Caco-2 (cell line): Measurements from ENCODE around the gene CRADD. TPM values are rescaled to one million over a fixed set of nuclear protein-coding genes. Genes with fewer than 3 reads are reported as not detected.

ENCODE experiments used
- BruUV-seq: library from RNA; stranded (reverse); fragments of 400-500 nt; replicated peaks from 2 replicates; lab custom pipeline; 2021; lab: Mats Ljungman, UMichigan
- CTCF ChIA-PET: fragments of 300-600 bp; sonication (Branson Sonifier 250); formaldehyde crosslinking; loops from one replicate; lab custom pipeline; 2022; ENCODE audit warnings: antibody characterized with exemption; lab: Charles Lee
- POLR2A ChIA-PET: fragments of 300-600 bp; sonication (Branson Sonifier 250); formaldehyde crosslinking; loops from one replicate; lab custom pipeline; 2022; ENCODE audit warnings: antibody characterized with exemption; lab: Charles Lee
- DNase-seq, 2 experiments: peaks; one replicate each; pipeline versions ENCODE4 v3.0.0 to v3.0.0-alpha.2; 2020 to 2022
- H3K27me3 ChIP-seq: replicated peaks from 2 replicates; pipeline ENCODE4 v1.6.0; 2011; ENCODE audit warnings: low read length; ENCODE audit not compliant: control insufficient read depth, insufficient read depth
- H3K36me3 ChIP-seq: 2 replicates; pipeline ENCODE4 v1.5.1; 2011; ENCODE audit warnings: low read length; ENCODE audit not compliant: control insufficient read depth, insufficient read depth
- H3K4me1 ChIP-seq: fragments of 250-450 bp; sonication (Bioruptor Pico); 2 replicates; pipeline ENCODE4 v1.5.1; 2020; ENCODE audit warnings: mild to moderate bottlenecking
- H3K4me3 ChIP-seq: 2 replicates; pipeline ENCODE4 v1.5.1; 2011; ENCODE audit warnings: low read depth, mild to moderate bottlenecking, control low read depth, low read length
- H3K9me3 ChIP-seq: fragments of 250-450 bp; sonication (Bioruptor Pico); 2 replicates; pipeline ENCODE4 v1.5.1; 2020; ENCODE audit warnings: mild to moderate bottlenecking, moderate library complexity
- H3K27ac Mint-ChIP-seq: one replicate; pipeline ENCODE4 v1.8.0; 2022; ENCODE audit warnings: mixed read lengths; ENCODE audit not compliant: unreplicated experiment
- H3K27me3 Mint-ChIP-seq: one replicate; pipeline ENCODE4 v1.8.0; 2022; ENCODE audit warnings: mixed read lengths; ENCODE audit not compliant: insufficient read depth, unreplicated experiment
- H3K36me3 Mint-ChIP-seq: one replicate; pipeline ENCODE4 v1.8.0; 2022; ENCODE audit warnings: mild to moderate bottlenecking, mixed read lengths; ENCODE audit not compliant: insufficient read depth, unreplicated experiment
- H3K4me1 Mint-ChIP-seq: one replicate; pipeline ENCODE4 v1.8.0; 2022; ENCODE audit warnings: low read depth, mixed read lengths; ENCODE audit not compliant: unreplicated experiment
- H3K4me3 Mint-ChIP-seq: one replicate; pipeline ENCODE4 v1.8.0; 2022; ENCODE audit warnings: mild to moderate bottlenecking, moderate library complexity, mixed read lengths; ENCODE audit not compliant: unreplicated experiment
- H3K9me3 Mint-ChIP-seq: one replicate; pipeline ENCODE4 v1.8.0; 2022; ENCODE audit warnings: mixed read lengths; ENCODE audit not compliant: unreplicated experiment
- intact Hi-C: fragments of 100-400 bp; cut with micrococcal nuclease; formaldehyde crosslinking; loops from one replicate; pipeline ENCODE4 v1.10.0; 2022; ENCODE audit not compliant: unreplicated experiment
- total RNA-seq: library from RNA; stranded (reverse); gene quantifications from 2 replicates; pipeline ENCODE4 v1.2.3, GENCODE V29; 2022
- TF ChIP-seq, protein P1 (sequence below), 2 experiments: fragments of 200-600 bp in 1 of 2; IDR thresholded peaks; 1 replicate in 1 of 2; 2 replicates in 1 of 2; pipeline versions ENCODE4 v1.5.1 to v1.8.0; 2011 to 2022; ENCODE audit warnings: antibody characterized with exemption in 1 of 2, control low read depth in 1 of 2, inconsistent platforms in 1 of 2, low read depth in 1 of 2, low read length in 1 of 2, mild to moderate bottlenecking in 1 of 2, moderate library complexity in 1 of 2; ENCODE audit not compliant: insufficient read depth in 1 of 2, severe bottlenecking in 1 of 2, unreplicated experiment in 1 of 2

The CRADD gene
- total RNA-seq, 1 experiment from 2014 or later = 29.2 TPM

DNA sequence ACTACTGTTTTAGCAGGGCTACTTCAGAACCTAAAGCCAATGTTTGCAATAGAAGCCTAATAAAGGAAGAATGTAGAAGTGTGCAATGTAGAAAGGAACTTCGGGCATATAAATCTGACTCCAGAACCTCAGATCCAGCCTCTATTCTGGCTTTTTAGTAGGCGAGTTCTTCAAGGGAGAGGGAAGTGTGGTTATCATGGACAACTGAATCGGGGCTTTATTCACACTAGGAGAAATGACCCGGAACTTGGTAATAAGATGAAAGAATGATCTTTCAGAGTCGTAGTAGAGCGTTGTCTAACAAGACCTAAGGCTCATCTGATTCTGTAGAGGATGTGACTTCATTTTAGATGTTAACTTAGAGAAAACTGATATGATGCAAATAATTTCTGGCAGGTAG is 72.9 kb downstream of the CRADD start:
- no peaks in the 10 kb centered on the region for H3K27me3 ChIP-seq
- TF ChIP-seq, protein P1, sequence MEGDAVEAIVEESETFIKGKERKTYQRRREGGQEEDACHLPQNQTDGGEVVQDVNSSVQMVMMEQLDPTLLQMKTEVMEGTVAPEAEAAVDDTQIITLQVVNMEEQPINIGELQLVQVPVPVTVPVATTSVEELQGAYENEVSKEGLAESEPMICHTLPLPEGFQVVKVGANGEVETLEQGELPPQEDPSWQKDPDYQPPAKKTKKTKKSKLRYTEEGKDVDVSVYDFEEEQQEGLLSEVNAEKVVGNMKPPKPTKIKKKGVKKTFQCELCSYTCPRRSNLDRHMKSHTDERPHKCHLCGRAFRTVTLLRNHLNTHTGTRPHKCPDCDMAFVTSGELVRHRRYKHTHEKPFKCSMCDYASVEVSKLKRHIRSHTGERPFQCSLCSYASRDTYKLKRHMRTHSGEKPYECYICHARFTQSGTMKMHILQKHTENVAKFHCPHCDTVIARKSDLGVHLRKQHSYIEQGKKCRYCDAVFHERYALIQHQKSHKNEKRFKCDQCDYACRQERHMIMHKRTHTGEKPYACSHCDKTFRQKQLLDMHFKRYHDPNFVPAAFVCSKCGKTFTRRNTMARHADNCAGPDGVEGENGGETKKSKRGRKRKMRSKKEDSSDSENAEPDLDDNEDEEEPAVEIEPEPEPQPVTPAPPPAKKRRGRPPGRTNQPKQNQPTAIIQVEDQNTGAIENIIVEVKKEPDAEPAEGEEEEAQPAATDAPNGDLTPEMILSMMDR (IDR thresholded peaks at IDR 0.05; ENCODE audit: insufficient read depth in 1 of 2, low read depth in 1 of 2, low read length in 1 of 2, severe bottlenecking in 1 of 2, unreplicated experiment in 1 of 2) = no peak
- intact Hi-C loops = no loop called here
- Mint-ChIP-seq H3K27ac (peak overlapping the region; percentile 50), H3K36me3 (peaks cover 38% of the 10 kb centered on the region), H3K9me3 (peaks cover 17% of the 10 kb centered on the region), H3K4me3 (no peak overlapping the region), H3K4me1 (peaks cover 15% of the 10 kb centered on the region), H3K27me3 (no peaks in the 10 kb centered on the region)
- peaks cover 12% of the 10 kb centered on the region for H3K4me1 ChIP-seq
- H3K9me3 ChIP-seq = peaks cover 20% of the 10 kb centered on the region
- no TSS peak for BruUV-seq
- H3K36me3 ChIP-seq = no peaks in the 10 kb centered on the region
- no peak overlapping the region for H3K4me3 ChIP-seq
- DNase-seq = no peak
- POLR2A ChIA-PET = no interaction called here
- CTCF ChIA-PET = no interaction called here

DNA sequence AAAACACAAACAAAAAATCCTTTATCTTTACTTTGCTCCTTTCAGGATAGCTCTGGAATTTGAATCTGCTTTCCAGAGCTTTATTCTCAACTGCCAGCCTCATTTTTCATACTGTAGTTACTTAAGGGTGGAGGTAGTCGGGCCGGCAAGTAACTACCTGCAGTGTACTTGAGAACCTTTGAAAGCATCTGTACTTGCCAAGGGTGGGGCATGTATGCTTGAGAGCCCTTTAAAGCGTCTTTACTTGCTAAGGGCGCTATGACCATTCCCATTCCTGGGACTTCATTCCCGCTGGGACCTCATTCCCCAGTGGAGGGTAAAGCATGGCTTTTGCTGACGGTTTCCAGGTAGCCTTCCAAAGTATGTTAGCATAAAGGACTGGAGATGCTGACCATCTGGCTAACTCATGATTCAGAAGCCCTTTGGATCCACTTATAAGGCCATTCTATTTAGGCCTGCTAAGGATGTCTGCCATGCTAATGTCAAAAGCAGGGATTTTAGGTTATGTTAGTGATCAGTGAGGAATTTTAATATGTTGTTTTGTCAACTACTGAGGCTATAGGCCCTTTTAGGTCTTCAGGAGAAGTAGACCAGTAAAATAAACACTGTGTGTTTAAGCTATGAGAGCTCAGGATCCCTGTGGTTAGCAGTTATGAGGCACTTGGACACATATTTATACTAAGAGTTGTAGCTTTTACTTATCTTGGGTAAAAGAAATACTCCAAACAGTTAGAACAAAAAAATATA is 74.9 kb downstream of the CRADD start:
- Histone ChIP-seq H3K4me3 (no peak overlapping the region), H3K4me1 (peaks cover 12% of the 10 kb centered on the region), H3K27me3 (no peaks in the 10 kb centered on the region), H3K9me3 (peaks cover 20% of the 10 kb centered on the region), H3K36me3 (no peaks in the 10 kb centered on the region)
- no peak for DNase-seq
- intact Hi-C loops = no loop called here
- H3K9me3 Mint-ChIP-seq = peaks cover 17% of the 10 kb centered on the region
- POLR2A ChIA-PET = no interaction called here
- no peaks in the 10 kb centered on the region for H3K27me3 Mint-ChIP-seq
- no TSS peak for BruUV-seq
- TF ChIP-seq, protein P1 (IDR thresholded peaks at IDR 0.05; ENCODE audit: insufficient read depth in 1 of 2, low read depth in 1 of 2, low read length in 1 of 2, severe bottlenecking in 1 of 2, unreplicated experiment in 1 of 2) = no peak
- no peak overlapping the region for H3K4me3 Mint-ChIP-seq
- CTCF ChIA-PET = no interaction called here
- peaks cover 31% of the 10 kb centered on the region for H3K36me3 Mint-ChIP-seq
- H3K4me1 Mint-ChIP-seq = peaks cover 15% of the 10 kb centered on the region
- H3K27ac Mint-ChIP-seq = no peak overlapping the region

DNA sequence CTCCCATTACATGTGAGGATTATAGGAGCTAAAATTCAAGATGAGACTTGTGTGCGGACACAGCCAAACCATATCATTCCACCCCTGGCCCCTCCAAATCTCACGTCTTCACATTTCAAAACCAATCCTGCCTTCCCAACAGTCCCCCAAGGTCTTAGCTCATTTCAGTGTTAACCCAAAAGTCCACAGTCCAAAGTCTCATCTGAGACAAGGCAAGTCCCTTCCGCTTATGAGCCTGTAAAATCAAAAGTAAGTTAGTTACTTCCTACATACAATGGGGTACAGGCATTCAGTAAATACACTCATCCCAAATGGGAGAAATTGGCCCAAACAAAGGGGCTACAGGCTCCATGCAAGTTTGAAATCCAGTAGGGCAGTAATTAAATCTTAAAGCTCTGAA is 76.1 kb downstream of the CRADD start:
- ChIA-PET CTCF (no interaction called here), POLR2A (no interaction called here)
- Mint-ChIP-seq H3K4me1 (peaks cover 15% of the 10 kb centered on the region), H3K27ac (no peak overlapping the region), H3K9me3 (peaks cover 17% of the 10 kb centered on the region), H3K4me3 (no peak overlapping the region), H3K27me3 (no peaks in the 10 kb centered on the region), H3K36me3 (peaks cover 31% of the 10 kb centered on the region)
- no peaks in the 10 kb centered on the region for H3K36me3 ChIP-seq
- intact Hi-C loops = no loop called here
- TF ChIP-seq, protein P1 (IDR thresholded peaks at IDR 0.05; ENCODE audit: insufficient read depth in 1 of 2, low read depth in 1 of 2, low read length in 1 of 2, severe bottlenecking in 1 of 2, unreplicated experiment in 1 of 2) = no peak
- peaks cover 20% of the 10 kb centered on the region for H3K4me1 ChIP-seq
- H3K27me3 ChIP-seq = no peaks in the 10 kb centered on the region
- H3K4me3 ChIP-seq = no peak overlapping the region
- H3K9me3 ChIP-seq = peaks cover 20% of the 10 kb centered on the region
- no peak for DNase-seq
- BruUV-seq = no TSS peak
